Measurements from ENCODE around the gene CHMP5. TPM values are rescaled to one million over a fixed set of nuclear protein-coding genes. Genes with fewer than 3 reads are reported as not detected.

CHMP5 gene
- total RNA-seq, 1 experiment from 2014 or later, result 47.6 TPM

- Histone ChIP-seq H3T11ph (ENCODE audit: low read length) (no peak overlapping the region), H3K18ac (ENCODE audit: insufficient read length, low read depth, low read length) (no peak overlapping the region), H3K4me1 (ENCODE audit: insufficient read depth, low read length) (no peaks in the 10 kb centered on the region), H3K9me3 (ENCODE audit: control insufficient read depth, low read depth, low read length) (no peaks in the 10 kb centered on the region), H2BK5ac (ENCODE audit: insufficient read length, low read length) (no peak overlapping the region), H3K27me3 (ENCODE audit: insufficient read depth, low read length) (no peaks in the 10 kb centered on the region), H3K14ac (ENCODE audit: insufficient read depth, low read length) (no peak overlapping the region), H4K91ac (ENCODE audit: insufficient read length, low read depth, low read length) (no peak overlapping the region), H4K8ac (replicated peaks; ENCODE audit: insufficient read length, low read depth, low read length) (no peak overlapping the region), H2AFZ (ENCODE audit: low read length) (no peak overlapping the region), H2BK15ac (ENCODE audit: low read depth, low read length) (no peak overlapping the region), H3K79me1 (ENCODE audit: insufficient read depth, low read depth, low read length, poor library complexity, severe bottlenecking) (no peaks in the 10 kb centered on the region), H2BK20ac (ENCODE audit: low read depth, low read length, poor library complexity, severe bottlenecking) (no peak overlapping the region), H3K23ac (ENCODE audit: insufficient read length, low read depth, low read length) (no peak overlapping the region), H3K27ac (ENCODE audit: insufficient read length, low read depth, low read length) (no peak overlapping the region), H2AK5ac (ENCODE audit: insufficient read length, low read length) (no peak overlapping the region), H3K4ac (ENCODE audit: low read depth, low read length) (no peak overlapping the region), H4K5ac (ENCODE audit: insufficient read length, low read depth, low read length) (no peak overlapping the region), H2BK120ac (ENCODE audit: low read depth, low read length, poor library complexity, severe bottlenecking) (no peak overlapping the region), H3K23me2 (ENCODE audit: insufficient read length, low read depth, low read length, poor library complexity, severe bottlenecking) (no peaks in the 10 kb centered on the region), H3K4me2 (ENCODE audit: insufficient read depth, insufficient read length, low read length) (no peak overlapping the region), H3K9ac (ENCODE audit: extremely low read depth, insufficient read length, low read length) (no peak overlapping the region), H2BK12ac (ENCODE audit: insufficient read length, low read depth, low read length) (no peak overlapping the region), H3K56ac (ENCODE audit: insufficient read length, low read depth, low read length) (no peak overlapping the region), H3K79me2 (ENCODE audit: insufficient read depth, low read length) (no peaks in the 10 kb centered on the region), H4K20me1 (ENCODE audit: control insufficient read depth, insufficient read depth, insufficient read length) (no peaks in the 10 kb centered on the region)
- no peak overlapping the region for H3K4me3 Mint-ChIP-seq
- no peaks in the 10 kb centered on the region for H3K9me3 Mint-ChIP-seq
- no peaks in the 10 kb centered on the region for H3K36me3 Mint-ChIP-seq (ENCODE audit: insufficient read depth in 1 of 3, low read depth in 3 of 3)
- no peak for DNase-seq
- no peak overlapping the region for H3K27ac Mint-ChIP-seq
- WGBS (ENCODE audit: extremely low coverage, insufficient read length, low lambda C conversion rate), result no CpG with 5 or more reads among the region's 6 CpGs
- H3K4me1 Mint-ChIP-seq, result peaks cover 3 to 12% of the 10 kb centered on the region in 2 experiments
- TF ChIP-seq, protein P1, sequence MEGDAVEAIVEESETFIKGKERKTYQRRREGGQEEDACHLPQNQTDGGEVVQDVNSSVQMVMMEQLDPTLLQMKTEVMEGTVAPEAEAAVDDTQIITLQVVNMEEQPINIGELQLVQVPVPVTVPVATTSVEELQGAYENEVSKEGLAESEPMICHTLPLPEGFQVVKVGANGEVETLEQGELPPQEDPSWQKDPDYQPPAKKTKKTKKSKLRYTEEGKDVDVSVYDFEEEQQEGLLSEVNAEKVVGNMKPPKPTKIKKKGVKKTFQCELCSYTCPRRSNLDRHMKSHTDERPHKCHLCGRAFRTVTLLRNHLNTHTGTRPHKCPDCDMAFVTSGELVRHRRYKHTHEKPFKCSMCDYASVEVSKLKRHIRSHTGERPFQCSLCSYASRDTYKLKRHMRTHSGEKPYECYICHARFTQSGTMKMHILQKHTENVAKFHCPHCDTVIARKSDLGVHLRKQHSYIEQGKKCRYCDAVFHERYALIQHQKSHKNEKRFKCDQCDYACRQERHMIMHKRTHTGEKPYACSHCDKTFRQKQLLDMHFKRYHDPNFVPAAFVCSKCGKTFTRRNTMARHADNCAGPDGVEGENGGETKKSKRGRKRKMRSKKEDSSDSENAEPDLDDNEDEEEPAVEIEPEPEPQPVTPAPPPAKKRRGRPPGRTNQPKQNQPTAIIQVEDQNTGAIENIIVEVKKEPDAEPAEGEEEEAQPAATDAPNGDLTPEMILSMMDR (conservative IDR thresholded peaks at IDR 0.05), result peak; percentile 86
- H3K27me3 Mint-ChIP-seq (ENCODE audit: low read depth), result no peaks in the 10 kb centered on the region; the same call in none of the 2 replicates
Observed at GRCh38 chr9:33225319-33226147, 39.3 kb upstream of the CHMP5 start.

All from H9 (cell line).